CD4-positive, alpha-beta T cell (primary cell): Measurements from ENCODE around the gene CALR. TPM values are rescaled to one million over a fixed set of nuclear protein-coding genes. Genes with fewer than 3 reads are reported as not detected.
"Not testable (repeated sequence)": the region's sequence is repeated elsewhere in the genome, so short reads cannot be mapped to it uniquely, and the experiment has no call there.

ENCODE experiments used
- ATAC-seq: fragments of 200-7000 bp; cut with Tn5 transposase; one replicate; pipeline ENCODE4 v1.10.0; 2022; ENCODE audit warnings: mild to moderate bottlenecking; ENCODE audit not compliant: poor library complexity
- CTCF ChIA-PET: fragments of 350-600 bp; sonication (Branson Sonifier 250); formaldehyde crosslinking; loops from one replicate; lab custom pipeline; 2021; ENCODE audit warnings: antibody characterized with exemption, inconsistent platforms; lab: Charles Lee
- POLR2A ChIA-PET: fragments of 350-600 bp; sonication (Branson Sonifier 250); formaldehyde crosslinking; loops from one replicate; lab custom pipeline; 2021; ENCODE audit warnings: antibody characterized with exemption, inconsistent platforms; lab: Charles Lee
- DNase-seq, 14 experiments: peaks; one replicate each; pipeline ENCODE4 v3.0.0-alpha.2; 2013 to 2020; ENCODE audit warnings: mixed read lengths in 2 of 14
- H3K27ac ChIP-seq, 2 donors: one replicate each; pipeline versions ENCODE4 v1.5.1 to v1.7.0; 2013; ENCODE audit warnings: low read length in 2 of 2, low read depth in 1 of 2, mild to moderate bottlenecking in 1 of 2
- H3K27me3 ChIP-seq, 2 experiments: 1 replicate in 1 of 2; 2 replicates in 1 of 2; pipeline versions ENCODE4 v1.6.1 to v1.7.0; 2013; ENCODE audit warnings: low read length in 2 of 2, control low read depth in 1 of 2, mild to moderate bottlenecking in 1 of 2, moderate library complexity in 1 of 2; ENCODE audit not compliant: insufficient read depth in 2 of 2, control insufficient read depth in 1 of 2
- H3K36me3 ChIP-seq: one replicate; pipeline ENCODE4 v1.6.1; 2013; ENCODE audit warnings: low read length, control low read depth; ENCODE audit not compliant: insufficient read depth
- H3K4me1 ChIP-seq: one replicate; pipeline ENCODE4 v1.6.1; 2013; ENCODE audit warnings: low read length, control low read depth; ENCODE audit not compliant: insufficient read depth
- H3K4me3 ChIP-seq: one replicate; pipeline ENCODE4 v1.5.1; 2013; ENCODE audit warnings: mild to moderate bottlenecking, low read length, moderate library complexity
- H3K9me3 ChIP-seq, 2 experiments: 1 replicate in 1 of 2; 2 replicates in 1 of 2; pipeline versions ENCODE4 v1.6.1 to v1.7.0; 2013; ENCODE audit warnings: low read length in 2 of 2, mild to moderate bottlenecking in 2 of 2, control low read depth in 1 of 2, moderate library complexity in 1 of 2; ENCODE audit not compliant: control insufficient read depth in 1 of 2, insufficient read depth in 1 of 2
- H3K27ac Mint-ChIP-seq: one replicate; pipeline ENCODE4 v1.8.0; 2020; ENCODE audit warnings: mixed read lengths
- H3K27me3 Mint-ChIP-seq: one replicate; pipeline ENCODE4 v1.8.0; 2021; ENCODE audit warnings: mixed read lengths
- H3K36me3 Mint-ChIP-seq: one replicate; pipeline ENCODE4 v1.8.0; 2021; ENCODE audit warnings: low read depth, mixed read lengths
- H3K4me1 Mint-ChIP-seq: one replicate; pipeline ENCODE4 v1.8.0; 2021; ENCODE audit warnings: low read depth, mixed read lengths
- H3K4me3 Mint-ChIP-seq: one replicate; pipeline ENCODE4 v1.8.0; 2020; ENCODE audit warnings: mild to moderate bottlenecking, mixed read lengths
- H3K9me3 Mint-ChIP-seq: one replicate; pipeline ENCODE4 v1.8.0; 2020; ENCODE audit warnings: mixed read lengths
- intact Hi-C, 2 experiments: fragments of 100-400 bp; cut with DNase I in 1 of 2; cut with micrococcal nuclease in 1 of 2; formaldehyde crosslinking; loops; one replicate each; pipeline versions ENCODE4 v1.15.1 to v1.9.0; 2023 to 2025; cut with DNase I, micrococcal nuclease
- total RNA-seq, 174 experiments: library from RNA in 2 of 174; stranded (reverse) in 2 of 174; gene quantifications; one replicate each; pipeline ENCODE4 v1.2.3 and lab custom pipeline; 2021 to 2026
- TF ChIP-seq, protein P1 (sequence below): fragments of 200-600 bp; IDR thresholded peaks from one replicate; pipeline ENCODE4 v1.8.0; 2022; ENCODE audit warnings: antibody characterized with exemption, mild to moderate bottlenecking

Gene CALR
- total RNA-seq, 2 experiments from 2014 or later: 558 to 559 TPM

DNA sequence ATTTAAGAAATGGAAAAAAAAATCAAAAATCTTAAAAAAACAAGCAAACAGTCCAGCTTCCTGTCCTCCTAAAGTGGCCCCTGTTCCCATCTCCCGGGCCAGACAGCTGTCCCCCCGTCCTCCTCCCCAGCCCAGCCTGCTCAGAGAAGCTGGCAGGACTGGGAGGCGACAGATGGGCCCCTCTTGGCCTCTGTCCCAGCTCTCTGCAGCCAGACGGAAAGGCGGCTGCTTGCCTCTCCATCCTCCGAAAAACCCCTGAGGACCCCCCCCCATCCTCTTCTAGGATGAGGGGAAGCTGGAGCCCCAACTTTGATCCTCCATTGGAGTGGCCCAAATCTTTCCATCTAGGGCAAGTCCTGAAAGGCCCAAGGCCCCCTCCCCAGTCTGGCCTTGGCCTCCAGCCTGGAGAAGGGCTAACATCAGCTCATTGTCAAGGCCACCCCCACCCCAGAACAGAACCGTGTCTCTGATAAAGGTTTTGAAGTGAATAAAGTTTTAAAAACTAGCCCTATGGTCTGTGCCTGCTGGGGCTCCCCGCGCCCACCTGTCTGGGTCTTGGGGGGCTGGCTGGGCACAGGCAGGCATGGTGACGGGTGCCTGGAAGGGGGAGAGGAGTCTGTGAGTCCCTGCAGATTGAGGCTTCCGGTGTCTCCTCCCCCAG, 14.9 kb downstream of the CALR start:
- intact Hi-C loops: no loop called here

DNA sequence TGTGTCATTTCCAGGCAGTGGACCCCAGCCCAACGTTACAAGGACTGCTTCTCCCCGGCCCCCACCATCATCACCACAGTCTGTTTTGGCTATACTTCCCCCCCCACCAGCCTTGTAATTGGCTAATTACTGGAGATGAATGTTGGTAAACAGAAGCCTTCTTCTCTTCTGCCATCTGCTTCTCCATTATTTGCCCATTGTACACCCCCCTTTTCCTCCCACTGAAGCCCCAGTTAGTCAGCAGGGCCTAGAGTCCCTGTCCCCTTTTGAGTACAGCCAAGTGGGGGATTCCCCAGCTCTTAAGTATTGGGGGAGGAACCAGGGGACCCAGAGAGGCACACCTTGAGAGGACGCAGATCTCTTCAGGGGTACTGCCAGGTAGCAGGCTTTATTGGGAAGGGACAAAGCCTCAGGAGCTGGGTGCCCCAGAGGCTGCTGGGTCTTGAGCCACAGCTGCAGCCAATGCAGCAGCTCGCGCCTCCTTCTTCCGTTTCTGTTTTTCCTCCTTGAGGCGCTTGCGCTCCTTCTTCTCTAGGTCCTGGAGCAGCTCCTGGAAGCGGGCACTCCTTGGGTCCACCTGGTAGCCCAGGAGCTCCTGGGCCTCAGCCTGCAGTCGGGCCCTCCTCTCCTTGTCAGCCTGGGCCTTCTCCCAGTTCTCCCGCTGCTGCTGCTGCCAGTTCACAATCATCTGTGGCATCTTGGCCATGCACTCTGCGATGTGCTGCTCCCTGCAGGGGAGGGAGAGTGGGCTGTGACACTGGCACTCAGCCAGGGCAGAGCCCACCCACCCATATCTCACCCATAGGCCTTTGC, 15.6 kb downstream of the CALR start:
- Mint-ChIP-seq H3K27me3 (no peaks in the 10 kb centered on the region), H3K4me3 (peak overlapping the region; percentile 30), H3K9me3 (no peaks in the 10 kb centered on the region), H3K36me3 (peaks cover 61% of the 10 kb centered on the region), H3K4me1 (peaks cover 23% of the 10 kb centered on the region), H3K27ac (peak overlapping the region; percentile 36)
- intact Hi-C loops: no loop called here
- H3K27ac ChIP-seq: no peak overlapping the region
- H3K9me3 ChIP-seq: no peaks in the 10 kb centered on the region
- no peak overlapping the region for H3K4me3 ChIP-seq
- ATAC-seq (no peak), DNase-seq (peak in 1 of 14 experiments; percentile 31)
- CTCF ChIA-PET: interaction anchor here (0.6 to 5.5 kb wide), 2 partner anchors 11 to 1803 kb away, joined by 5 to 30 read pairs; no protein-coding TSS in a partner anchor
- TF ChIP-seq, protein P1, sequence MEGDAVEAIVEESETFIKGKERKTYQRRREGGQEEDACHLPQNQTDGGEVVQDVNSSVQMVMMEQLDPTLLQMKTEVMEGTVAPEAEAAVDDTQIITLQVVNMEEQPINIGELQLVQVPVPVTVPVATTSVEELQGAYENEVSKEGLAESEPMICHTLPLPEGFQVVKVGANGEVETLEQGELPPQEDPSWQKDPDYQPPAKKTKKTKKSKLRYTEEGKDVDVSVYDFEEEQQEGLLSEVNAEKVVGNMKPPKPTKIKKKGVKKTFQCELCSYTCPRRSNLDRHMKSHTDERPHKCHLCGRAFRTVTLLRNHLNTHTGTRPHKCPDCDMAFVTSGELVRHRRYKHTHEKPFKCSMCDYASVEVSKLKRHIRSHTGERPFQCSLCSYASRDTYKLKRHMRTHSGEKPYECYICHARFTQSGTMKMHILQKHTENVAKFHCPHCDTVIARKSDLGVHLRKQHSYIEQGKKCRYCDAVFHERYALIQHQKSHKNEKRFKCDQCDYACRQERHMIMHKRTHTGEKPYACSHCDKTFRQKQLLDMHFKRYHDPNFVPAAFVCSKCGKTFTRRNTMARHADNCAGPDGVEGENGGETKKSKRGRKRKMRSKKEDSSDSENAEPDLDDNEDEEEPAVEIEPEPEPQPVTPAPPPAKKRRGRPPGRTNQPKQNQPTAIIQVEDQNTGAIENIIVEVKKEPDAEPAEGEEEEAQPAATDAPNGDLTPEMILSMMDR: no peak
- H3K36me3 ChIP-seq: peaks cover 50% of the 10 kb centered on the region
- H3K4me1 ChIP-seq: peaks cover 38% of the 10 kb centered on the region
- no peaks in the 10 kb centered on the region for H3K27me3 ChIP-seq
- POLR2A ChIA-PET: interaction anchor here (0.9 to 2.4 kb wide), 5 partner anchors 11 to 150 kb away, joined by 4 to 9 read pairs (median 6); partner anchors contain the start of genes CALR, FARSA and GCDH

More for the DNA sequence above, 14.9 kb downstream of the CALR start:
- Histone ChIP-seq H3K9me3 (no peaks in the 10 kb centered on the region), H3K27me3 (no peaks in the 10 kb centered on the region), H3K4me3 (no peak overlapping the region), H3K4me1 (peaks cover 38% of the 10 kb centered on the region), H3K27ac (no peak overlapping the region), H3K36me3 (peaks cover 58% of the 10 kb centered on the region)
- H3K27ac Mint-ChIP-seq: no peak overlapping the region
- DNase-seq (peak in 1 of 14 experiments; percentile 31), ATAC-seq (no peak)
- no peak overlapping the region for H3K4me3 Mint-ChIP-seq
- POLR2A ChIA-PET: interaction anchor here (1.4 to 2.4 kb wide), 3 partner anchors 12 to 20 kb away, joined by 5 to 9 read pairs (median 8); partner anchors contain the start of genes CALR and FARSA
- no peaks in the 10 kb centered on the region for H3K9me3 Mint-ChIP-seq
- peaks cover 68% of the 10 kb centered on the region for H3K36me3 Mint-ChIP-seq
- TF ChIP-seq, protein P1: no peak
- CTCF ChIA-PET: interaction anchor here (5.5 kb wide), 1 partner anchor 12 kb away, joined by 30 read pairs; no protein-coding TSS in a partner anchor
- peaks cover 23% of the 10 kb centered on the region for H3K4me1 Mint-ChIP-seq
- H3K27me3 Mint-ChIP-seq: no peaks in the 10 kb centered on the region

DNA sequence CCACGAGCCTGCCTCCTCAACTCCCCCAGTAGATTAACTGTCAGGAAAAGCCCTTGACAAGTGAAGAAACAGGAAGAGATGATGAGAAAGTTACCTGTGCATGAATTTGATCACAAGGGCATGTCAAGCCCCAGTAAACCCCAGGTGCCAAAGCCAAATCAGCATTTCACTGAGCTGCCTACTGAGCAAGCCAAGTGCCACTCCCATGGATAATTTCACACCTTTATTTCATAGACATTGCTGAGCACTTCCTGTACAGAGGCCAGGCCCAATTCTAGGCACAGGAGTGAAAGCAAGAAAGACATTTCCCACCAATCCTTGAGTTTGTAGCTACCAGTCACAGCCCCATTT, 16.2 kb downstream of the CALR start:
- Histone ChIP-seq H3K36me3 (peaks cover 45% of the 10 kb centered on the region), H3K9me3 (no peaks in the 10 kb centered on the region), H3K4me1 (peaks cover 38% of the 10 kb centered on the region), H3K4me3 (no peak overlapping the region), H3K27ac (no peak overlapping the region), H3K27me3 (no peaks in the 10 kb centered on the region)
- ChIA-PET POLR2A (interaction anchor here (0.9 to 2.4 kb wide), 3 partner anchors 11 to 150 kb away, joined by 4 to 9 read pairs (median 6); partner anchors contain the start of gene GCDH), CTCF (interaction anchor here (0.6 to 5.5 kb wide), 2 partner anchors 10 to 1804 kb away, joined by 5 to 30 read pairs; no protein-coding TSS in a partner anchor)
- intact Hi-C loops: no loop called here
- DNase-seq (no peak), ATAC-seq (no peak)
- peaks cover 23% of the 10 kb centered on the region for H3K4me1 Mint-ChIP-seq
- H3K27me3 Mint-ChIP-seq: no peaks in the 10 kb centered on the region
- TF ChIP-seq, protein P1: no peak
- peak overlapping the region; percentile 36 for H3K27ac Mint-ChIP-seq
- peaks cover 55% of the 10 kb centered on the region for H3K36me3 Mint-ChIP-seq
- no peaks in the 10 kb centered on the region for H3K9me3 Mint-ChIP-seq
- H3K4me3 Mint-ChIP-seq: peak overlapping the region; percentile 46

DNA sequence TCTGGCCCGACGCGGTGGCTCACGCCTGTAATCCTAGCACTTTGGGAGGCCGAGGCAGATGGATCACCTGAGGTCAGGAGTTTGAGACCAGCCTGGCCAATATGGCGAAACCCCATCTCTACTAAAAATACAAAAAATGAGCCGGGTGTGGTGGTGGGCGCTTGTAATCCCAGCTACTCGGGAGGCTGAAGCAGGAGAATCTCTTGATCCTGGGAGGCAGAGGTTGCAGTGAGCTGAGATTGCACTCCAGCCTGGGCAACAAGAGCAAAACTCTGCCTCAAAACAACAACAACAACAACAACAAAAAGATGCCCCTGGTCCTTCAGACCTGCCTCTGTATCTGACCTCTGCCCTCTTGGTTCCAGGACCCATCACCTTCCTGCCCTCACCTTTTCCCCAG, 17.2 kb downstream of the CALR start:
- POLR2A ChIA-PET: interaction anchor here (1.8 to 2.4 kb wide), 2 partner anchors 10 kb away, joined by 6 to 9 read pairs; partner anchors contain the start of gene RAD23A

More for the DNA sequence above, 17.2 kb downstream of the CALR start:
- intact Hi-C loops, H3K27me3 Mint-ChIP-seq, H3K9me3 Mint-ChIP-seq, H3K4me3 ChIP-seq, H3K9me3 ChIP-seq, DNase-seq, H3K27me3 ChIP-seq, ATAC-seq: not testable (repeated sequence)
- H3K27ac ChIP-seq: peak overlapping the region in 1 of 2 donors; percentile 36
- Mint-ChIP-seq H3K36me3 (peaks cover 45% of the 10 kb centered on the region), H3K4me1 (peaks cover 19% of the 10 kb centered on the region), H3K27ac (peak overlapping the region; percentile 88), H3K4me3 (peak overlapping the region; percentile 84)
- CTCF ChIA-PET: interaction anchor here (5.5 kb wide), 1 partner anchor 9 kb away, joined by 30 read pairs; no protein-coding TSS in a partner anchor
- H3K4me1 ChIP-seq: peaks cover 38% of the 10 kb centered on the region
- peaks cover 37% of the 10 kb centered on the region for H3K36me3 ChIP-seq
